ENCODE results near the gene ARPC5L. TPM values are rescaled to one million over a fixed set of nuclear protein-coding genes. Genes with fewer than 3 reads are reported as not detected.
A peak's percentile ranks its signal among the peaks of the same experiment; 100 is the strongest.

ARPC5L gene
- 10 to 100 TPM; 31.1 to 40.3 (median 39.3) TPM for polyA plus RNA-seq (ENCODE audit: insufficient read length in 3 of 3)
- long read RNA-seq, donor 1, transcript ARPC5L-201 (4 exons, 1,325 nt), result major isoform, 21 of 22 reads
- long read RNA-seq, donor 1, partial matches to known transcripts, result 0 of 22 reads
- long read RNA-seq, donor 1, other reads (novel, unspliced or antisense), result 0 of 22 reads
- long read RNA-seq, donor 2, transcript ARPC5L-201 (4 exons, 1,325 nt), result major isoform, 10 of 17 reads
- long read RNA-seq, donor 2, partial matches to known transcripts, result 6 of 17 reads
- long read RNA-seq, donor 2, other reads (novel, unspliced or antisense), result 0 of 17 reads
- long read RNA-seq, donor 3, transcript ARPC5L-201 (4 exons, 1,325 nt), result major isoform, 34 of 35 reads
- long read RNA-seq, donor 3, partial matches to known transcripts, result 0 of 35 reads
- long read RNA-seq, donor 3, other reads (novel, unspliced or antisense), result 0 of 35 reads
- long read RNA-seq, donor 4, transcript ARPC5L-201 (4 exons, 1,325 nt), result major isoform, 17 of 18 reads
- long read RNA-seq, donor 4, partial matches to known transcripts, result 0 of 18 reads
- long read RNA-seq, donor 4, other reads (novel, unspliced or antisense), result 0 of 18 reads
- long read RNA-seq, donor 5, result 0 reads
- long read RNA-seq, donor 6, transcript ARPC5L-201 (4 exons, 1,325 nt), result major isoform, 19 of 21 reads
- long read RNA-seq, donor 6, partial matches to known transcripts, result 0 of 21 reads
- long read RNA-seq, donor 6, other reads (novel, unspliced or antisense), result 0 of 21 reads
- long read RNA-seq, donor 7, transcript ARPC5L-201 (4 exons, 1,325 nt), result major isoform, 15 of 26 reads
- long read RNA-seq, donor 7, partial matches to known transcripts, result 10 of 26 reads
- long read RNA-seq, donor 7, other reads (novel, unspliced or antisense), result 0 of 26 reads
- long read RNA-seq, donor 8, transcript ARPC5L-201 (4 exons, 1,325 nt), result major isoform, 28 of 38 reads
- long read RNA-seq, donor 8, partial matches to known transcripts, result 7 of 38 reads
- long read RNA-seq, donor 8, other reads (novel, unspliced or antisense), result 0 of 38 reads
- long read RNA-seq, donor 9, transcript ARPC5L-201 (4 exons, 1,325 nt), result major isoform, 27 of 28 reads
- long read RNA-seq, donor 9, partial matches to known transcripts, result 0 of 28 reads
- long read RNA-seq, donor 9, other reads (novel, unspliced or antisense), result 0 of 28 reads
- long read RNA-seq, donor 10, transcript ARPC5L-201 (4 exons, 1,325 nt), result major isoform, 13 of 15 reads
- long read RNA-seq, donor 10, partial matches to known transcripts, result 0 of 15 reads
- long read RNA-seq, donor 10, other reads (novel, unspliced or antisense), result 0 of 15 reads
- long read RNA-seq, donor 11, transcript ARPC5L-201 (4 exons, 1,325 nt), result major isoform, 12 of 14 reads
- long read RNA-seq, donor 11, partial matches to known transcripts, result 0 of 14 reads
- long read RNA-seq, donor 11, other reads (novel, unspliced or antisense), result 0 of 14 reads
- long read RNA-seq, donor 12, transcript ARPC5L-201 (4 exons, 1,325 nt), result major isoform, 10 of 20 reads
- long read RNA-seq, donor 12, partial matches to known transcripts, result 8 of 20 reads
- long read RNA-seq, donor 12, other reads (novel, unspliced or antisense), result 0 of 20 reads
- long read RNA-seq, donor 13, result 0 reads
- long read RNA-seq, donor 14, transcript ARPC5L-201 (4 exons, 1,325 nt), result major isoform, 16 of 27 reads
- long read RNA-seq, donor 14, partial matches to known transcripts, result 11 of 27 reads
- long read RNA-seq, donor 14, other reads (novel, unspliced or antisense), result 0 of 27 reads
- long read RNA-seq, donor 15, transcript ARPC5L-201 (4 exons, 1,325 nt), result major isoform, 15 of 15 reads
- long read RNA-seq, donor 15, partial matches to known transcripts, result 0 of 15 reads
- long read RNA-seq, donor 15, other reads (novel, unspliced or antisense), result 0 of 15 reads
- long read RNA-seq, donor 16, transcript ARPC5L-201 (4 exons, 1,325 nt), result major isoform, 61 of 70 reads
- long read RNA-seq, donor 16, partial matches to known transcripts, result 8 of 70 reads
- long read RNA-seq, donor 16, other reads (novel, unspliced or antisense), result 0 of 70 reads

GRCh38 chr9:124861342-124862229 is at the start of gene ARPC5L, which contains the start of gene RPL35:
Gene ARPC5L, plus strand, starts transcription at chr9:124862130. Its CDS starts 7,161 bp downstream, at chr9:124869291.
Gene RPL35, minus strand, starts transcription at chr9:124861957. Its CDS starts 45 bp downstream, at chr9:124861912.
- DNase-seq (ENCODE audit: extremely low read depth in 1 of 11, low read depth in 9 of 11, low spot score in 4 of 11), result peak; percentile 81 to 93 (median 90)

DNA sequence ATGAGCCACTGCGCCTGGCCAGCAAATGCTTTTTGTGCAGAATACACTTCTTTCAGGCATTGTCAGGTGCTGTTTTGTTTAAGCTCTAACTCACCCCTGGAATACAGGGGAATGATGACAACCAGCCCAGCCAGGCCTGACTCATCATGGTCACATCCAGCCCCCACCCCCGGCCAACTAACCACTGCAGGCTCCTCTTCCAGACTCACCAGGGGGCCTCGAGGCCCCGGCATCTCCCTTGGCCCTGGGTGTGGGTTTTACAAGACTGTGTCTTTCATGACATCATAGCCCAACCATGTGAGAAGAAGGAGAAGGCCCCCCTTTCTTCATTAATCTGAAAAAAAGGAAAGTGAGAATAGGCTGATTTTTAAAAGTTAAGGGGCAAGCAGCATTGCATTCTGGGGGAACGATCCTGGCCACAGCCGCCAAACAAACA is 49.5 kb upstream of the ARPC5L start:
- DNase-seq (ENCODE audit: extremely low read depth in 1 of 11, low read depth in 9 of 11, low spot score in 4 of 11), result no peak

- no peak for DNase-seq (ENCODE audit: extremely low read depth in 1 of 11, low read depth in 9 of 11, low spot score in 4 of 11)
These were observed 48.9 kb upstream of the ARPC5L start for GRCh38 chr9:124813041-124813440.

DNA sequence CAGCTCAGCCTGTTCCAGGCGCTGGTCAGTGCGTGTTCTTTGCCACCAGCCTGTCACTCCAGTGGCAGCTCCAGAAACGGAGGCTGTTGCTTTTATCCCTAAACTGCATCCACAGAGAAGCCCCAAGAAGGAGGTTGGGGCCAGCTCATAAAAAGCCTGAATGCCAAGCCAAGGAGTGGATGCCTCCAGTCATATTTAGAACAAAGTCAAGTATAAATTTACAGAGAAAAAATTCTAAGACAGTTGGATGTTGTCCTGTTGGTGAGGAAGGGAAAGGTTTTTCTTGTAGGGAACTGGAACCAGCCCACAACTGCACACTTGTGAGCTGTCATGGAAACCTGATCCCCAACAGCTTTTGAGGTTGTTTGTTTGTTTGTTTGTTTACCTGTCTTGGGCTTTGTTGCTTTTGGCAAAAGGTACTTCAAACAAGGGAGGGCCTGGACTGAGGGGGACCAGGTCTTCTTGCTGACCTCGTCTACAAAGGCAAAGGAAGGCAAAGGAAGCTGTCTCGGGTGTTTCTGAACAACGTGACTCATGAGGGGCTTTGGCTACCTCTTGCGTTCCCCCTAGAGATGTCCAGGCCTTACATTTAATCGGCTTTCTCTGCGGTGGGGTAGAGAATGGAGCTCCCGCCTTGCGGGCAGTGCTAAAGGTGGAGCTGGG is 48.3 kb upstream of the ARPC5L start:
- DNase-seq (ENCODE audit: extremely low read depth in 1 of 11, low read depth in 9 of 11, low spot score in 4 of 11), result no peak

DNA sequence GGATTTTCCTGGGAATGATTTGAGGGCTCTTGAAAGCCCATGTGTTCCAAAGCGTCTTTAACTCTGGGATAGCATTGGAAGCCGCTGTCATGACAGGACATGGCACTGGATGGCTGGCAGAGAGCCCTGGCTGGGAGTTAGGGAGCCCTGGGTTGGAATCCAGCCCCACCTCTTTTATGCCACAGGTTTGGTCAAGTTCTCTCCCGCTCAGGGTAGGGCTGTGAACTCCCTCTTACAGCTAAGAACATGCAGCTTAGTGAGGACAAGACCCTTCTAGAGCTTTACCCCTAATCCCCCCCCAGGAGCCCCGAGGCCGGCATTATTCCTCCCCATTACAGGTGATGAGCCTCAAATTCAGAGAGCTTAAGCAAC is 47.8 kb upstream of the ARPC5L start:
- DNase-seq (ENCODE audit: extremely low read depth in 1 of 11, low read depth in 9 of 11, low spot score in 4 of 11), result no peak

GRCh38 chr9:124815601-124816000 is 46.3 kb upstream of the ARPC5L start:
- DNase-seq (ENCODE audit: extremely low read depth in 1 of 11, low read depth in 9 of 11, low spot score in 4 of 11), result no peak

DNA sequence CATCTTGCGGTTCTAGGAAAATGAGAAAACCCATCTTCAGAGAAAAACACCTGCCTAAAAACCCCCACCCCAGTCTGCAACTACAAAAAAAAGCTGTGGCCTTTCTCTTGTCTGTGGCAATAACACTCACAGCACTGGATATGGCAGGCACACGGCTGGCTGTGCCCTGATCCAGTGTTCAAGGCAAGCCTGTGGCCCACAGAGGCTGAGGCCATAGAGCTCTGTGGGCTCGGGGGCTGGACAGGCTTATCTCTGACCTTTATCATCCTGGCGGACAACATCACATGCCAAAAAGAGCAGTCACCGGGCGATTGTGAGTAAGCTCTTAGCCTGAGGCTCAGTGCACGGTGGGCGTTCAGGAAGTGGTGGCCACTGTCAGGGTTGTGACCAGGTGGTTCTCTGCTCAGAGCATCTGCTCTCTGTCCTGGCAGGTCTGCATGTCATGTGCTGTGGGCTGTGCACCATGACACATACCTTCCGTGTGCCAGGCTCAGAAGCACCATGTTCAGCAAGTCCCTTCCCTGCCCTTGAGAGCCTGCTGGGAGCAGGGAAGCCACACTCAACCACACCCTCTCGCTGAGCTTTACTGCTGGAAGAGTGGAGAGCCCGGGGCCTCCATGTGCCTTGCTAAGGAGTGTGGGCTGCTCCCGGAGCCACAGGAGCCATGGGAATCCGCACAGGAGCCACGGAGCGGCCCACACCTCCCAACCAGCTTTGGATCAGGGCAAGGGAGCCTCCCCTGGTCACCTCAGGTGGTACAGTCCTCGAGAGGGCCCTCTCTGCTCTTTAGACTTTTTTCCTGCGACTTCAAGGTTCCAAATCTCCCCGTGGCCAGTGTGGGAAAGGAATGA is 43.3 kb upstream of the ARPC5L start:
- DNase-seq (ENCODE audit: extremely low read depth in 1 of 11, low read depth in 9 of 11, low spot score in 4 of 11), result no peak

DNA sequence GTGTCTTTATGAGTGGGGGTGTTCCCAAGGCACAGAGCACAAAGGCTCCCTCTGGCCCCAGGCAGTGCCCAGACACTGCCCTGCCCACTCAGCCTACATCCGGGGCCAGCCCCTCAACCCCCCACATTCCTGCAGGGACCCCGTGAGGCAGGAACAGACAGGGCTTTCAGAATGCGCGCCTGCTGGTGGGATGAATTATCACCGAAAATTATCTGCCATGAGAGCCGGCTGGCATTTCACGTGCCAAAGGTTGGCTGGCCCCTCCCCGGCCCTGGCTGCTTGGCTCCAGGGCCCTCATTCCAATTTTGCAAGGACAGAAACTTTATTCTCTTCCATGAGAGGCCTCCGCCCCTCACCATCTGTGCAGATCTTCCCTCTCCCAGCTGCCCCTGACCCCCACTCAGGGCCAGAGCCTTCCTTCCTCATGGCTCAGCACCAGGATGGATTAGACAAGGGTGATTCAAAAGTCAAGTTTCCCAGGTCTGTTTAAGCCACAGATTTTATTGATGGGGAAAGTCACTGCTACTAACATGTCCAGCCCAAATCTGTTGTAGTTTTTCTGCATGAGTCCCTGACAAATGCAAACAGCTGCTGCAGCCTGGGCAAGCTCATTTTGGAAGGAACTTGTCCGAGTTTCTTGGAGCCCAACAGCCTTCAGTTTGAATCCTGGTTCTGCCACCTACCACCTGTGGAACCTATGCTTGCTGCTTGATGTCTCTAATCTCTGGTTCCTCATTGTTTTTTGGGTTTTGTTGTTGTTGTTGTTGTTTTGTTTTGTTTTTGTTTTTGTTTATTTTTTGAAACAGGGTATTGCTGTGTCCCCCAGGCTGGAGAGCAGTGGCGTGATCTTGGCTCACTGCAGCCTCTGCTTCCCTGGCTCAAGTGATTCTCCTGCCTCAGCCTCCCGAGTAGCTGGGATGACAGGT is 41.0 kb upstream of the ARPC5L start:
- DNase-seq (ENCODE audit: extremely low read depth in 1 of 11, low read depth in 9 of 11, low spot score in 4 of 11), result no peak

- no peak for DNase-seq (ENCODE audit: extremely low read depth in 1 of 11, low read depth in 9 of 11, low spot score in 4 of 11)
These were observed 33.2 kb upstream of the ARPC5L start for GRCh38 chr9:124828489-124829333.

DNA sequence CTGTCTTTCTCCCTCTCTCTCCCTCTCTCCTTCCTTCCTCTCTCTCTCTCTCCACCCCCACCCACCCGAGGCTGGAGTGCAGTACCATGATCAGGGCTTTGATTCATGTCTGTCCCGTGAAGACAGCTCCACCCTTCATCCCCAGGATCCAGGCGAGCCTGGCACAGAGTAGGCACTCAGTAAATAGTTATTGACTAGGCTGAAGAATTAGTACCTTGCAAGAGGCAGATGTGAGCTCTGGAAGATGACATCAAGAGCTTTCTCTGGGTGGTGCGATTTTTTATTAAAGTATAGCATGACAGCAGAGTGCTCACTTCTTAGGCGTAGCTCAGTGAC is 32.6 kb upstream of the ARPC5L start:
- DNase-seq (ENCODE audit: extremely low read depth in 1 of 11, low read depth in 9 of 11, low spot score in 4 of 11), result no peak

GRCh38 chr9:124830593-124830992 is 31.3 kb upstream of the ARPC5L start:
- DNase-seq (ENCODE audit: extremely low read depth in 1 of 11, low read depth in 9 of 11, low spot score in 4 of 11), result no peak

- no peak for DNase-seq (ENCODE audit: extremely low read depth in 1 of 11, low read depth in 9 of 11, low spot score in 4 of 11)
These were observed 30.1 kb upstream of the ARPC5L start for GRCh38 chr9:124831642-124832364.

DNA sequence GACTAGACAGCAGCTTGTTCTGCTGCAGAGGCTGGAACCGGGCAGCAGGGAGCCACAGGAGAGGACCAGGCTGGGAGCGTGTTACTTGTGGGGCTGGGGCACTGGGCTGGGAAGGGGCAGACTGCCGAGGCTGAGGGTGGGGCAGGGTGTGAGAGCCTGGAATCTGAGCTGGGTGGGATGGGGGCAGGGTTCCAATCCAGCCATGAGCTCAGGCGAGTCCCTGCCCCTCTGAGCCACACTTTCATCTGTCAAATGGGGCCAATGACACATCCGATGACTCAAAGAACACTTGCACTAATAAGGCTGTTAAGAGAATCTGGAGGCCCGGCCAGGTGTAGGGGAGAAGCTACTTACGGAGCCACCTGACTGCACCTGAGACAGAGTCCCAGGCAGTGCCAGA is 27.3 kb upstream of the ARPC5L start:
- no peak for DNase-seq (ENCODE audit: extremely low read depth in 1 of 11, low read depth in 9 of 11, low spot score in 4 of 11)
